ENCODE data around the gene MEF2D.

MEF2D gene

GRCh38 chr1:156492591-156493080, 7.9 kb downstream of the MEF2D start:
- TF ChIP-seq CTCF (IDR thresholded peaks at IDR 0.05; ENCODE audit: low read depth, low read length, missing control alignments): no peak
- in situ Hi-C loops (cut with HindIII; ENCODE audit: low pct_ligation_motif_present, low sequenced_read_pairs): no loop called here
- DNase-seq: no peak
- Histone ChIP-seq H3K4me3 (ENCODE audit: low read depth, low read length) (no peak overlapping the region), H3K27ac (no peak overlapping the region), H3K36me3 (replicated peaks) (peaks cover 5% of the 10 kb centered on the region), H3K27me3 (replicated peaks) (no peaks in the 10 kb centered on the region)

DNA sequence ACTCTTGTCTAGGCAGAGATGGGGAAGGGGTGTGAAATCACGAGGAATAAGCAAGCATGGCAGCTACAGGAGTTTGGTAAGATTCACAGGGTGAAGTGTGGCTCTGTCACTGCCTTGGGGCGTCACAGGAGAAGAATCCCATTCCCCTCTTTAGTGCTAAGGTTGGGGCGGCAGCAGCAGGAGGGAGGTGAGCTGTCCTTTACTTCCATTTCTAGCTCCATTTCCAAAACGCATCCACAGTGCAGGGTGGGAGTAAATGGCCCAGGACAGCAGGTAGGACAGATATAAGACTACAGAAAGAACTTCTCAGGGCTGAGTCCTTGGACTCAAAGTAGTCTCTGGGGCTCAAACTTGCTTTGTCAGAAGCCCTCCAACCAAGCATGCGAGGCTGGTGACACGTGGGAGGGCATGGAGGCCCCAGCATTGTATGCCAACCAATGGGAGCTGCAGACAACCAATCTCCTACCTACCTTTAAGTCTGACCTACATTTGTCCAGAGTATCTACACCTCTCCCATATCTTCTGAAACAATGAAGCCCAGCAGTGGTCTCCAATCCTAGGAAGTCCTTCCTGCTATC, 8.5 kb downstream of the MEF2D start:
- in situ Hi-C loops (cut with HindIII; ENCODE audit: low pct_ligation_motif_present, low sequenced_read_pairs): no loop called here
- Histone ChIP-seq H3K27ac (no peak overlapping the region), H3K36me3 (replicated peaks) (peaks cover 5% of the 10 kb centered on the region), H3K4me3 (ENCODE audit: low read depth, low read length) (no peak overlapping the region), H3K27me3 (replicated peaks) (no peaks in the 10 kb centered on the region)
- no peak for TF ChIP-seq CTCF (IDR thresholded peaks at IDR 0.05; ENCODE audit: low read depth, low read length, missing control alignments)
- no peak for DNase-seq

GRCh38 chr1:156491151-156491949, 9.2 kb downstream of the MEF2D start:
- no peak for TF ChIP-seq CTCF (IDR thresholded peaks at IDR 0.05; ENCODE audit: low read depth, low read length, missing control alignments)
- H3K36me3 ChIP-seq (replicated peaks): peaks cover 5% of the 10 kb centered on the region
- H3K4me3 ChIP-seq (ENCODE audit: low read depth, low read length): no peak overlapping the region
- H3K27me3 ChIP-seq (replicated peaks): no peaks in the 10 kb centered on the region
- no peak for DNase-seq
- in situ Hi-C loops (cut with HindIII; ENCODE audit: low pct_ligation_motif_present, low sequenced_read_pairs): no loop called here
- no peak overlapping the region for H3K27ac ChIP-seq

GRCh38 chr1:156490401-156491032, 10.1 kb downstream of the MEF2D start:
- Histone ChIP-seq H3K36me3 (replicated peaks) (peaks cover 5% of the 10 kb centered on the region), H3K27me3 (replicated peaks) (no peaks in the 10 kb centered on the region), H3K27ac (no peak overlapping the region), H3K4me3 (ENCODE audit: low read depth, low read length) (no peak overlapping the region)
- DNase-seq: no peak
- in situ Hi-C loops (cut with HindIII; ENCODE audit: low pct_ligation_motif_present, low sequenced_read_pairs): no loop called here
- TF ChIP-seq CTCF (IDR thresholded peaks at IDR 0.05; ENCODE audit: low read depth, low read length, missing control alignments): peak; percentile 55

- H3K4me3 ChIP-seq (ENCODE audit: low read depth, low read length): no peak overlapping the region
- H3K27me3 ChIP-seq (replicated peaks): no peaks in the 10 kb centered on the region
- no peak for DNase-seq
- no peak for TF ChIP-seq CTCF (IDR thresholded peaks at IDR 0.05; ENCODE audit: low read depth, low read length, missing control alignments)
- no peak overlapping the region for H3K27ac ChIP-seq
- in situ Hi-C loops (cut with HindIII; ENCODE audit: low pct_ligation_motif_present, low sequenced_read_pairs): no loop called here
- peaks cover 5% of the 10 kb centered on the region for H3K36me3 ChIP-seq (replicated peaks)
Observed at GRCh38 chr1:156489935-156490293, 10.7 kb downstream of the MEF2D start.
